Activated CD4-positive, alpha-beta T cell treated with anti-CD3 and anti-CD28 coated beads for 48 hours (primary cell): ENCODE results near the gene GPR17.

Experiments
- DNase-seq: peaks from one replicate; pipeline ENCODE4 v3.0.0-alpha.2; 2020

Gene GPR17

DNA sequence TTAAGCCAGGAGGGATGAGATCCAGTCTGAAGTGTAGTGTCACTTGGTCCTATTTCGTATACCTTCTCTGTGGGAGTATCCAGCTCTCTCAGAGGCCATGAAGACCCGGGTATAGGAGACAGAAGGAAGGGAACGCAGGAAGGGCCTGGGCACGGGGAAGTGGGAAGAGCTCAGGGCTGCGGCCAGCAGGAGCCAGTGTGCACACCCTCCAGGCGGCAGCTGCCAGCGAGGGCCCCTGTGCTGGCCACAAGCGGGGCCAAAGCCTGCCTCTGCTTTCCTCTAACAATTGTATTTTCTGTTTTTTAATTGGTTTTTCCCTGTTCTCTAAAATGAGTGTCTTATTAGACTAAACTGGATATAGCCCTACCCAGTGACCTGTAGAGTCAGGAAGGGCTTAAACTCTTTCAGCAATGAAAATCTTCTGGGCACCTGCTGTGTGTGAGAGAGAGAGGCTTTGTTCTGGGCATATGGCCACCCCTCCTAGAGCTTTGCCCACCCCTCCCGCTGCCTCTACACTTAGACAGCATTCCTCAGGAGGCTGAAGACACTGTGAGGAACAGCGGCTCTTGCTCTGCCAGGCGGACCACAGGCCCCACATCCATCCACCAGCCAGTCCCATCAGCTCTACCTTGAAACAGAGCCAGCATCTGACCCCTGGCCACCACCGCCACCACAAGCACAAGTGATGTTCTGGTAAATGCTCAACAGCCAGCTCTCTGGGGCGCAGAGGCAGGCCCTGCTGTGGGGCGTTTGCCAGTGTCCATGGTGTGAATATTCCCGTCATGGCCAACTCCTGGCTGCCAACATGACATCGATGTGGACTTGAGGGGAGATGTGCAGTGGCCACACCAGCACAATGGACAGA, 9.5 kb downstream of the GPR17 start:
- DNase-seq: no peak

- no peak for DNase-seq
These were observed 10.7 kb downstream of the GPR17 start for GRCh38 chr2:127656569-127657231.

DNA sequence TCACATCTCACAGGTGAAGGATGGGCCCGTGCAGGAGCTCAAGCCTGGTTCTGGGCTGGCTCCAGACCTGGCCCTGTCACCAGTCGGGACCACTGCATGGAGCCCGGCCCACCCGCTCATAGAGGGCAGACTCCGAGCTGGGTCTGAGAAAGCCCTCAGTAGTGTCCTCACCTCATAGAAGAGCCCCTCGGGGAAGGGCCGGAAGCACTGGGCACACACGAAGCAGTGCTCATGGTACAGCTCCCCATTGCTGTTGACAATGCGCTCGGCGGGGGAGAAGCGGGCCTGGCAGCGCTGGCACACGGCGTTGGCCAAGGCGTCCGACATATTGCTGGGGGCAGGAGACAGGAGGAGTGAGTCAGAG, 11.3 kb downstream of the GPR17 start:
- DNase-seq: no peak

GRCh38 chr2:127658146-127658545, 12.2 kb downstream of the GPR17 start:
- DNase-seq: no peak

GRCh38 chr2:127658641-127659407, 12.9 kb downstream of the GPR17 start:
- DNase-seq: no peak

- no peak for DNase-seq
These were observed 13.7 kb downstream of the GPR17 start for GRCh38 chr2:127659408-127660290.

GRCh38 chr2:127660291-127660578, 14.3 kb downstream of the GPR17 start:
- DNase-seq: no peak

GRCh38 chr2:127661072-127661649, 15.2 kb downstream of the GPR17 start:
- DNase-seq: no peak

- no peak for DNase-seq
These were observed 16.1 kb downstream of the GPR17 start for GRCh38 chr2:127661949-127662510.

GRCh38 chr2:127662937-127663565, 17.1 kb downstream of the GPR17 start:
- no peak for DNase-seq

GRCh38 chr2:127663566-127664064, 17.7 kb downstream of the GPR17 start:
- DNase-seq: no peak

DNA sequence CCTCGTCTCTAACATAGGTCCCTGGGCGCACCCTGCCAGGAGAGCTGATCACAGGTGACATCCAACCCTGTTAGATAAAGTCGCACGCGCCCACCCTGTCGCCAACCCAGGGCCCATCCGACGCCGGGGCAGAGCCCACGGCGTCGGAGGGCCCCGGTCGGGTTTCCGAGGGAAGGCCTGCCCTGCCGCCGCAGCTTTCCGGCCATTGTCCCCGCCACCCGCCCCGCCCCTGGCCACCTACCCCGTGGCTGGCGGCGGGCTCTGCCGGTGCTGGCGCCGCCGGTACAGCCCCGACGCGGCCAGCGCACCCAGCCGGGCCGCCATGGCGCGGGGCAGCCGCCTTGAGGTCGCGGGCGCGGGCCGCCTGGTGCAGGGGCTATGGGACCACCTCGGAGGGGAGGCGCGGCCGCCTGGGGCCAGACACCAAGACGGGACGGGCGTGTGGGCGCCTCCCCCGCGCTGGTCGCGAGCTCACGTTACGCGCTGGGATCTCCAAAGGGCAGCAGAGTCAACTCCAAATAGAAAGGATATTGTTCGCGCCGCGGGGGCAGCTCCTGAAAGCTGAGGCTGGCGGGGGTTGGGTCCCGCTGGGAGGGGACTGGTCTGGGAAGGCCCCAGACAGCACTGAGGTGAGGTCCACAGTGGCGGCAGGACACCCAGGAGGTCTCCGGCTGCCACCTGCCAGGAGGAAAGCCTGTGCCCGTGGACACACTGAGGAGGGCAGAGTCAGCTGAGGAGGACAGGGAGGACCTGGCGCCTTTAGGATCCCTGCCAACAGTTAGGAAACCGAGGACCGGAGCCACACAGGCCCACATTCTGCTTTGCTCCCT, 18.3 kb downstream of the GPR17 start:
- DNase-seq: no peak

GRCh38 chr2:127664895-127665225, 18.9 kb downstream of the GPR17 start:
- no peak for DNase-seq

DNA sequence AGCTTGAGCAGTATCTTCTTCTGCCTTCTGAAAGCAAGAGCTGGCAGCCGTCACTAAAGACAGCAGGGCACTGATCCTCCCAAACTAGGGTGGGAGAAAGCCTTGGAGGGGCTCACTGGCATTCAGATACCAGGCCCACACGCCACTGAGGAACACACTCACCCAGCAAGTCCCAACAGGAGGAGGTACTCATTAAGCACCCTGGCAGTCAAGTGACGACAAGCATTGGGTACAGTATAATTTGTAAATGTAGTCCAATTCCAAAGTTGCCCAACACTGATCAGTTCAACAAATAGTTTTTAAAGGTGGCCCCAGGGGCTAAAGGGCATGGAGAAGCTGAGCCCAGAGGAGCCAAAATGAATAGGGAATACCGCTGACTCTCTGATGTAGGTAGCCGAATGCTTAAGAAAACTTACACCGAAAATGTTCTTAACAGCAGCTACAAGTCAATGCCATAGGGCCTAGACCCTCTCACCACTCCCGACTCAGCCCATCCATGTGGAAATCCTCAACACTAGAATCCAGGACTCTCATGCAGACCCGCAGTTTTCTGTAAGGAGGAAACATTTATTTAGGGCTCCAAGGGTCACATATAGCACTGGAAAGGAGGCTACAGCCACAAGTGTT, 19.4 kb downstream of the GPR17 start:
- no peak for DNase-seq

GRCh38 chr2:127669056-127669455, 23.1 kb downstream of the GPR17 start:
- no peak for DNase-seq

GRCh38 chr2:127670055-127670956, 24.4 kb downstream of the GPR17 start:
- no peak for DNase-seq

GRCh38 chr2:127670957-127671290, 25.0 kb downstream of the GPR17 start:
- DNase-seq: no peak

DNA sequence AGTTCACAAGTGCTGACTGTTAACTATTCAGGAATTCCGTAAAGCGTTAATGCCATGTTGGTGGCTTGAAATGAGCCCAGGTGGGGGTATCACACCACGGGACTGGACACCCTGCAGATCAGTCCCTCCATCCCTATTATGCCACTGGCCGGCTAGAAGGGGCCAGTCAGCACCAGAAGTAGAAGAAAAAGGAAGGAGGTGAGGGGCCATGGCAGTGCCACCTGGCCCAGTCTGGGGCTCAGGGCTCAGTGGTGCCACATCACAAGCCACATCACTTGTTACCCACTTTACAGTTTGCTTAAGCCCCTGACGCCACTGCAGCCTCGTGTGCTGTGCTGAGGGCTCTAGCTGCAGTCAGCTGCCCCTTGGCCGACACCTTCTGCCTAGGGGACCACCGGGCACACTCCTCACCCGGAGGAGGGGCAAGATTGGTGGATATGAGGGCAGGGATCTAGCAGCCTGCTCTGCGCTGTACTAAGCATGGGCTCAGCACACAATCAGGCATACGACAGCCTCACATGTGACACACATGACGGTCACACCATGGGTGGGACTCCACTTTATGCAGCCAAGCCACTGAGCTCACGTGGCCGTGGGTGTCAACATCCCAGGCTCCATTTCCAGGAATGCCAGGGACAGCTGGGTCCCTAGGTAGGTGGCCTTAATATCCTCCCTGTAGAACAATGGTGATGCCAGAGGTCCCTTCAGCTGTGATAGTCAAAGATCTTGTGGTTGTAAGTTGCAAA, 25.8 kb downstream of the GPR17 start:
- no peak for DNase-seq
